NCI-H1930 (cell line): Measurements from ENCODE around the gene MAD1L1.
"Not testable (repeated sequence)": the region's sequence is repeated elsewhere in the genome, so short reads cannot be mapped to it uniquely, and the experiment has no call there.

ENCODE experiments used
- DNase-seq, 2 experiments: peaks; one replicate each; lab custom pipeline; 2025; lab: John Stamatoyannopoulos, UW

Gene MAD1L1

DNA sequence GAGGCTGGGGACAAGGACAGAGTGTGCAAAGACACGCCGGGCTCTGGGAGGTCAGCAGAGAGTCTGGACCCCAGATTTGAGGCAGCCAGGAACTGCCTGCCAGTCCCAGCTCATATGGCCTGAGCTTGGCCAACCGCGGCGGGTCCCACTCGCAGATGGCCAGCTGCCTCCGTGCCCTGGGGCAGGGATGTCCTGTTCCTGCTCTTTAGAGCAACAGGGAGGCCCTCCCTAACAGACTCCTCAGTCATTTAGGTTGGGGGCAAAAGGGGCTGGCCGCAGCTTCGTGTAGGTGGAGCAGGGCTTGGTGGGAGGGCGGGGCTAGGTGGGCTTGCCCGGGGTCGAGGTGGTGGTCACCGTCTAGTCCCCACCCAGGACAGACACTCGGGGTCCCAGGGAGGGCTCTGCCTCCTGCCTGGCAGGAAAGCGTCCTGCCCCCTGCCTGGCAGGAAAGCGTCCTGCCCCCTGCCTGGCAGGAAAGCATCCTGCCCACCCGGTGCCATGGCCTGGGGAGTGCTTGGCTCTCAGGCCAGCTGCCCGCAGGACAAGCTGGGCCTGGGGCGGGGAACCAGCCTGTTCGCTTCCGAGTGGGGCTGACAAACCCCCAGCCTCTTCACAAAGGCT lies 393.7 kb downstream of the MAD1L1 start:
- DNase-seq, result not testable (repeated sequence)

DNA sequence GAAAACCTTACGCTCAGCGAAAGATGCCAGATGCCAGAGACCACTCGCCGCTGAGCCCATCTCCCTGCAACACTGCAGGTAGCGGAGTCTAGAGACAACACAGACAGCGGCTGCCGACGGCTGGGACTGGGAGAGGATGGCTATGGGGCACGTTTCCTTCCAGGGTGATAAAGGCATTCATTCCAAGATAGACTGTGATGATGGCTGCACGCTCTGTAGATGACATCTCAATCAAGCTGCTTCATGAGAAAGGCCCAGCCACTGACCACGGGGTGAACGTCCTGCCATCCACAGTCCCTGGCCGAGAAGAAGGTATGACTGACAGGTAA lies 394.2 kb downstream of the MAD1L1 start:
- DNase-seq, result not testable (repeated sequence)

DNA sequence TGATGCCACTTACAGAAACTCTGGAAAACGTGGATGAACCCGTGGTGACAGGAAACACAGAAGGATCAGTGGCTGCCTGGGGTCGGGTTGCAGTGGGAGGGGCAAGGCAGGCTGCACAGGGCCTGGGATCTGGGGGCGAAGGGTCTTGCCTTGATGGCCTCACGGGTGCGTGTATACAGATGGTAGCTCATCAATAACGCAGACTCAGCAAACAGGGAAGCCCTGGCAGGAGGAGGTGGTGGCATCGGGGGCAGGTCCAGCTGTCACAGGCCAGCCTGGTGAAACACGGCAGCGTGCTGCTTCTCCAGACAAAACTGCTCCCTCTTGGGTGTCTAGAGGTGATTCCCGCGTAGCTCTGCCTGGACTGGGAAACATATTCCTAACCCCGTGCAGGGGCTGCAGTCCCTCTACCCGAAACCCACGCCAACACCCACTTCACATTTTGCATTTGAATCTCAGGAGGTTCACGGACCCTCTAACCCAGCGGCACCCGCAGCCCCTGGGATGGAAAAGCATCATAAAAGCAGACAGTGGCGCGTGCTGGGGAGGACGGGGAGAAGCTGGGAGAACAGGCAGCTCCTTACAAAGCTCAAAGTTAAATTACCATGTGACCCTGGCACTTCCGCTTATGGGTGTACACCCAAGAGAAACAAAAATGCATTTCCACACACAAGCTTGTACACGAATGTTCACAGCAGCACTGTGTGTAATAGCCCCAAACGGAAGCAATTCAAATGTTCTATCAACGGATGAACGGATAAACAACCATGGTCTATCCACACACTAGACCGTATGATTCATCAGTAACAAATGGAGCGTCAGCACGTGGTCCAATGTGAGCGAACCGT lies 394.8 kb downstream of the MAD1L1 start:
- DNase-seq, result not testable (repeated sequence)

DNA sequence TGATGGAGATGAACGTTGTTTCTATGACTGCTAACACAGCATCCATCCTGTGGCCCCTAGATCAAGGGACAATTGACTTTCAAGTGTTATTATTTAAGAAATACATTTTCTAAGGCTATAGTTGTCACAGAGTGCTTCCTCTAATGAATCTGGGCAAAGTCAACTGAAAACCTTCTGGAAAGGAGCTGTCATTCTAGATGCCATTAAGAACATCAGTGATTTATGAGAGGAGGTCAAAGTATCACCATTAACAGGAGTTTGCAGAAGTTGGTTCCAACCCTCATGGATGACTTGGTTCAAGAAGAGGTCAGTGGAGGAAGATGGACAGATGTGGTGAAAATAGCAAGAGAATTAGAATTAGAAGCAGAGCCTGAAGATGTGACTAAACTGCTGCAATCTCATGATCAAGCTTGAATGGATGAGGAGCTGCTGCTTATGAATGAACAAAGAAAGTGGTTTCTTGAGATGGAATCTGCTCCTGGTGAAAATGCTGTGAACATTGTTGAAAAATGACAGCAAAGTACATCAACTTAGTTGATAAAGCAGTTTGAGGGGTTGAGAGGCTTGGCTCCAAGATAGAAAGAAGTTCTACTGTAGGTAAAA lies 400.7 kb downstream of the MAD1L1 start:
- DNase-seq, result not testable (repeated sequence)

DNA sequence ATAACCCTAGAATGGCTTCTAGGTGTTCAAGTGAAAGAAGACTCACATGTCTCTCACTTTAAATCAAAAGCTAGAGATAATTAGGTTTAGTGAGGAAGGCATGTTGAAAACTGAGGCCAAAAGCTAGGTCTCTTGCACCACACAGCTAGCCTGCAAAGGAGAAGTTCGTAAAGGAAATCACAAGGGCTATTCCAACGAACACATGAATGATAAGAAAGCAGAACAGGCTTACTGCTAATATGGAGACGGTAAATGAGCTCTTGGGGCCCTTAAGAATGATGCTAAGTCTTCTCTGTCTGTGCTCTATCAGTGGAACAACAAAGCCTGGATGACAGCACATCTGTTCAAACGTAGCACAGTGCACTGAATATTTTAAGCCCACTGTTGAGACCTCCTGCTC lies 401.3 kb downstream of the MAD1L1 start:
- not testable (repeated sequence) for DNase-seq

DNA sequence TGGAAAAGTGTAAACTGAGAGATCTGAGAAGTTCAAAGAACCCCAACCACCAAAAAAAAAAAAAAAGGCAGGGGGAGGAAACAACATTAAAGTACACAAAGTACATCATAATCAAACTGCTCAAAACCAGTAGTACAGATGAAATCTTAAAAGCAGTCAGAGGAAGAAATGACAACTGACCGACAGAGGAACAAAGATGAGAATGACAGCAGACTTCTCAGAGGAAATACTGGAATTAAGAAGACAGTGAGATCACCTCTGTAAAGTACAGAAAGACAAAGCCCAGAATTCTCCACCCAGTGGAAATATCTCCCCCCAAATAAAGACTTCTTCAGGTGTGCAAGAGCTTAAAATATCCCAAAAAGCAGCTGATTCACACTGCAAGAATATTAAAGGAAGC lies 403.1 kb downstream of the MAD1L1 start:
- not testable (repeated sequence) for DNase-seq

DNA sequence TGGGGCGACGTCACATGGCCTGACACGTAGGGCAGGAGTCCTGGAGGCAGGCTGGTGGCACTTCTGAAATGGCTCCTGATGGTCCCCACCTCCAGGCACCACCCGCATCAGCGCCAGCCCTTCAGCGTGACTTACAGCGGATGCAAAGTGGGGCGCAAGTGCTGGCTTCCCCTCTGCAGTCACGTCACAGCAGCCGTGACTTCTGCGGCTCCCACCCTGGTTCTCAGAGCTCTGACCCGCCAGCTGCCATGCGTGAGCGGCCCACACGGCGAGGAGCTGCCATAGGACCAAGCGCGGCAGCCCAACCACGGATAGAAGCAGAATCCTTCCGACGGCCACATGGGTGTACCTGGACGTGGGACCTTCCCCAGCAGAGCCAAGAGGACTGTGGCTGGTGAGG lies 403.6 kb downstream of the MAD1L1 start:
- DNase-seq, result no peak

DNA sequence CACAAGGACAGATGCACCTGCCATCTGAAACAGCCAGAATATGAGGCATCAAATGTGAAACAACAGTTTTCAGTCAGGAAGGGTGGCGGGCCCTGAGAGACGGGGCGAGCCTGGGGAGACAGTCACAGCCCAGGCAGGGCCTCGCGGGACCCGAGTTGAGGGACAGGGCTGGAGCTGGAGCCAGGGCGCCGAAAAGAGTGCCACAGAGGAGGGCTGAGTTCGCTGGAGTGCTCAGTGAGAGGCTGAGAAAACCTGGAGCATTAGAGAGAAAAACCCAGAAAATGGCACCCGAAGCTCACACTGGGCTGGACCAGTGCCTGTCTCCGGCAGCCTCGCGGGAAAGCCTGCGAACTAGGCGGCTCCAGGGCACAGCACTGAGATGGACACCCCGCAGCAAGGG lies 404.6 kb downstream of the MAD1L1 start:
- DNase-seq, result not testable (repeated sequence)

DNA sequence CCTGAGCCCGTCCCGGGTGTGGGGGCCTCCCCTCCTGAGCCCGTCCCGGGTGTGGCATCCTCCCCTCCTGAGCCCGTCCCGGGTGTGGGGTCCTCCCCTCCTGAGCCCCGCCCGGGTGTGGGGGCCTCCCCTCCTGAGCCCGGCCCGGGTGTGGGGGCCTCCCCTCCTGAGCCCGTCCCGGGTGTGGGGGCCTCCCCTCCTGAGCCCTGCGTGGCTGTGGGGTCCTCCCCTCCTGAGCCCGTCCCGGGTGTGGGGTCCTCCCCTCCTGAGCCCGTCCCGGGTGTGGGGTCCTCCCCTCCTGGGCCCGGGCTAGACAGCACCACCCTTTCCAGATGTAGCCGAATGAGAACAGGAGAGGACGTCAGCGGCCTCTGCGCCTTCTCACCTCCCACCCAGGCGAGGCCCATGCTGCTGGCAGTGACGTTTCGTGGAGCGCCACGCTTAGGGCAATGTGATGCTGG lies 405.2 kb downstream of the MAD1L1 start:
- DNase-seq, result not testable (repeated sequence)

DNA sequence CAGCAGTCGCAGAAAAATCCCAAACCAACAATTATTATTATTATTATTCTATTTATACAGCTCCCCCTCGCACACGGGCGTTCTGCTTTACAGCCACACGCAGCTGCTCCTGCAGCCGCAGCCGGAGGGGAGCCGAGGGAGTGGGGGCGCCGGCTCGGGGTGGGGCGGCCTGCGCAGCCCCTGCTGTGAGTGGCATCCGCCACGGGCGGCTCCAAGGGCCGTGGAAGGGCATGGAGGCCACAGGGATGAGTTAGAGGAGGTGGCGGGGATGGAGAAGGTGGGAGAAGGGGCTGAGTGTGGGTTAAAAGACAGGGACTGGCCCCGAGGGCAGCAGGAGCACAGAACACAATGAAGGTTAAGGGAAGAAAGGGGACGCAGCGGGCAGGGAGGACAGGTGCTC lies 405.8 kb downstream of the MAD1L1 start:
- not testable (repeated sequence) for DNase-seq

DNA sequence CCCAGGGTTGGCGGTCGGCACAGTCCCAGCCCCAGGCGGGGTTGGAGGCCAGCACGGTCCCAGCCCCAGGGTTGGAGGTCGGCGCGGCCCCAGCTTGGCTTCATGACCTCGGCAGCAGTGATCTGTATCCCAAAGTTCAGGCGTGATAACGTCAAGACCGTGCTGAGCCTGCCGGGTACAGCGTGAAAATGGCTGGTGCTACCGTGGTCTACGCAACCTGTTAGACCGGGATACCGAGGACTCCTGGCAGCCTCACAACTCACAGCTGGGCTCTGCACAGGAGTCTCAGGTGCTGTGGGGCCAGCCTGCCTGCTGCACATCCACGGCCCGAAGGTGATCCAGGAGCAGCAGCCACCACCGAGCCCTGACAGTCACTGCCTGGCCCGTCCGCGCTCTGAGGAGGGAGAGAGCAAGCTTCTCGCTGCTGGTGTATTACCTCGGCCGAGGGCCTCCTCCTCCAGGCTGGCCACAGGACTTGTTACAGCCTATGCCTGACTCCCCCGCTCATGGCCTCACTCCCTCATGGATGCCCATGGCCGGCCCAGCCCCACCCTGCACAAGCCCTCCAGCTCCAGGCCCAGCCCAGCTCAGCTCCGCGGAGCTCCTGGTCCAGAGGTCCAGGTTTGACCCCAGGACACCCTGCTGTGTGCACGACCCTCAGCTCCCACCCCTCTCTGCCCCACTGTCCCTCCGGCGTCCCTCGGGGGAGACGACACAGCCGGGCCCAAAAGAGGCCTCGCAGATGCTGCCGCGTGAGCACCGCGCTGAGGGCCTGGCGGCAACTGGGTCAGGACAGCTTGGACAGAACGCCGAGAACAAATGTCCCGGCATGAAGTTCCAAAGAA lies 406.6 kb downstream of the MAD1L1 start:
- no peak for DNase-seq

DNA sequence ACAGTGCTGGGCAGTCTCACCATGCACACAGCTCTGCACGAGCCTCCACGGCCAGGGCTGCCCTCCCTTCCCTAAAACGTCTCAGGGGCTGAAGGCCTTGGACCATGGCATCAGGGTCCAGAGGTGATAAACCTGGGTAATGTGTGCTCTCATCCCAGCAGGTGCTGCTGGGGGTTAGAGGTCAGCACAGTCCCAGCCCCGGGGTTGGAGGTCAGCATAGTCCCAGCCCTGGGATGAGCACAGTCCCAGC lies 407.2 kb downstream of the MAD1L1 start:
- not testable (repeated sequence) for DNase-seq

DNA sequence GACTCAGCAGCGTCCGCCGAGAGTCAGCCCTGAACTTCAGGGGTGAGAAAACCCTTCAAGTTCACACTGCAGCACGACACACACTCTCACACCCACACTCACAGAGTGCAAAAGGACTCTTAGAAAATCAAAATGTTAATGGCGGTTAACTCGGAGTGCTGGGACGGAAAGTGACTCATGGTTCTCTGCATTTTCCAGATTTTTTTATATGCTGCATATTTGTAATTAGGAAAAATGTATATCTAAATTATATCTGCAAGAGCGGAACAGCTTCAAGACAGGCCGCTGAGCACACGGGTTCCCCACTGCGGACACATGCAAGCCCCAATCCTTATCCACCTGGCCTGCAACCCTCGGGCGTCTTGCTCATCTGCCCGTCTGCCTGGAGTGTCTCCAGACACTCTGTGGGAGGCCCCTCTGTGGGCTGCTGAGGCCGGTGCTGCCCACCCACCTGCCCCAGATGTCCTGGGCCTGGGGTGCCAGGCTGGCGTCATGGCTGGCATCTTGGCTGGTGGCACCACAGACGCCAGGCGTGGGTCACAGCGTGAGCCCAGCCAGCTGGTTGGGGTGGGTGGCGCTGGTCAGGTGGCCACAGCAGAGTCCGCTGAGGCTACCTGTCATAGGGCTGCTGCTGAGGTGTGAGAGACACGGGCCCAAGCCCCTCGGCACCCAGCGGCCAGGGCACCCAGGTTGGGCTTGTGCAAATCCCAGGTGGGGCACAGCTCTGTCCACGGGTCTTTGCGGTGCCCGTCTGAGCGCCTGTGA lies 407.7 kb downstream of the MAD1L1 start:
- not testable (repeated sequence) for DNase-seq

DNA sequence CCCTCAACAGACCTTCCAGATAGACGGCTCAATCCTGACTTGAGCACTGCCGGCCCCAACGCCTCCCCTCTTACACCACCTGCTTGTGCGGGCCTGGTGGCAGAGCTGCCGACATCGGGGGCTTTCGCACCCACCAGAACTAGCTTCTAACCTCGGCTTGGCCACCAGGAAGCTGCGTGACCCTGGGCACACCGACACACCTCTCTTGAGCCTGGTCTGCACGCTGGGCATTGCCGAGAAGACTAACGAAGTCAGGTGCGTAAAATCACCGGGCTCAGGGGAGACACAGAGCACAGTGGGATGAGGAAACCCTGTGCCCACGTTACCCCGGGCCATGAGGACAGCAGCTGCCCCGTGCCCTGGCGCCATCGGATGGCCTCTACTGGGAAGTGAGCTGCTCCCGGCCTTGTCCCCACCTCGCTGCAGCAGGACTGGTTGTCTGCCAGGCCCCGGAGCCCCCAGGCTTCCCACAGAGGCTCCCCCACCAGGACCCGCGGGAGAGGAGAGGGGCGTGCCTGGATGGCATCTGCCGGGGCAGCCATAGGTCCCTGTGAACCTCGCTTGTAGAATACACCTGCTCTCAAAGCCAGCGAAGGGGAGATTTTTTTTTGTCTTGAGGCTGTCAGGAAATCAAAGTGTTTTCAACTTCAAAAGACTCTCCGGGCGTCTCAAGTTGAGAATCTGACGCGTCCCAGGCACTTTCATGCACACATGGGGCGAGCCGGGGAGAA lies 408.4 kb downstream of the MAD1L1 start:
- not testable (repeated sequence) for DNase-seq

DNA sequence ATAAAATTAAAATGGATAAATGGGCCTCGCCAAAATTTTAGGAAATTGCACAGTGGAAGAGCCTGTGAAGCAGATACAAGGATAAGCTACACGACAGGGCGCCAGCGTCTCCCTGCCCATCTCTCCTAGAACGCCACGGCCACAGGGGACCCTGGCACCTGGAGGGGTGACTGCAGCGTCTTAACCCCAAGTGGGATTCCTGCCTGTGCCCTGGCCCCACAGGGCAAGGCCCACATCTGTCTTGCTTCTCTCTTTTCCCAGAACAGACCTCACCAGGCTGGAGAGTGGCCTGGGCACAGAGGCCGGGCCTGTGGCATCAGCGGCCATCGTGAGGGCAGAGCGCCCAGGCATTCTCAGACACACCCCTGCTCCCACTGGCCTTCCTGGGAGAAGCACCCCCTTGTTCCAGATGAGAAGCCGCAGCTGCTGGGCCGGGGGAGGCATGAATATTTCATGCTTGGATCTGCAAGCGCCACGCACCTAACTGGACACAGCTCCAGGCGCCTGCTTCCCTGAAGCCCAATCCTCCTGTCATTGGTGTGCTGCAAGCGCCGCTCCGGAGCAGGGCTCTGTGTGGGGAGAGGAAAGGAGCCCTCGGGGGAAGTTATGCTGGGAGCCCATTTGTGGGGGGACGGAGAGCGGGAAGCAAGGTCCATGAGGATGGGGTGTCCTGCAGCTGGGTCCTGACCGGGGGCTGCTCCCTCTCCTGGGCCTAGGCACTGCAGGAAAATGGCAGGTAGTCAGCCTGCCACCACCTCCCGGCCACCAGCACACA lies 409.2 kb downstream of the MAD1L1 start:
- DNase-seq, result no peak

DNA sequence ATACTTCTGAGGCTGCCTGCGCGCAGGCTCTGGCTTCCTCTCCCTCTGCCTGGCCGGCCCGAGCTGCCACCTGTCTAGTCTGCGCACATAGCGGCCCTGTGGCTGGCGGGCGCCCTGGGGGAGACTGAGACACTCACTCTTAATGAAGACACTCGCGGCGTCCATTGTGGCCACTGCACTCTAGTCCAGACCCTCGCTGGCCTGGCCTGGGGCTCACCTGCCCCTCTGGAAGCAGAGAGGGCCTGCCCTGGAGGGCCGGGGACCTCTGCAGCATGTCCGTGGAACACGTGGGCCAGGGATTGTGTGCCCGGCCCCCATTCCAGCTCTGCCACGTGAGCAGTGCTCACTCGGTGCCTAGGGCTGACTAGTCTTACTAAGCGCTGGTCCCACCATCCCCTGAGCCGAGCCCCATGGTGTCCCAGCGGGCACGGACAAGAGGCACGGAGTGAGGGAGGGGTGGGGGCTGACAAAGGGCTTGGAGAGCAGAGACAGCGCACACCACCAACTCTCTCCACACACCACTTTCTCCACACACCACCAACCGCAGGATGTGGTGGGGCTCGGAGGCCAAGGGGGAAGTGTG lies 413.4 kb downstream of the MAD1L1 start:
- DNase-seq, result no peak

DNA sequence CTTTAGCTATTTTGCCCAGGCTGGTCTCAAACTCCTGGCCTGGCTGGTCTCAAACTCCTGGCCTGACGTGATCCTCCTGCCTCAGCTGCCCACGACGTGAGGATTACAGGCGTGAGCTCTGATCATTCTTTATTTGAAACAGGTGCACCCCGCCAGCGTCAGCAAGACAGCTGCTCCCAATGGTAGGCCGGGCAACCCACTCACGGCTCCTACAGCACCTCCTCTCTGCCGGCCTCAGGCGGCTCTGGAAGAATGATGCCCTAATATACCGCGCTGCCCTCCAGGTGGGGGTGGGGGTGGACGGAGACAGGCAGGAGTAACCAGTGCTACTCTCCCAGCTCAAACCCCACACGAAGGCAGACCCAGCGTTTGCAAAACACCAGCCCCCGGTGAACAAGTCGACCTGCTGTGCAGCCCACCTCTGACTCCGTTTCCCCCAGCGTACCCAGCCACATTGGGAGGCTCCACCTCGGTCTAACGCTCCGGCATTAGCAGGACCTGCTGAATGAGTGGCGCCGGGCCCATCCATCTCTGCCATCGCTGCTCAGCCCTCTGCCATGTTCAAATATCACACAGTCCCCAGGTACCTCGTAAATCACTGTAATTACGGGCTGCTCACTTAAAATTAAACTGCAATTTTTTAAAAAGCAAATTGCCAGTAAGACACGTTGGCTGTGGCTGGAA lies 414.0 kb downstream of the MAD1L1 start:
- DNase-seq, result no peak

DNA sequence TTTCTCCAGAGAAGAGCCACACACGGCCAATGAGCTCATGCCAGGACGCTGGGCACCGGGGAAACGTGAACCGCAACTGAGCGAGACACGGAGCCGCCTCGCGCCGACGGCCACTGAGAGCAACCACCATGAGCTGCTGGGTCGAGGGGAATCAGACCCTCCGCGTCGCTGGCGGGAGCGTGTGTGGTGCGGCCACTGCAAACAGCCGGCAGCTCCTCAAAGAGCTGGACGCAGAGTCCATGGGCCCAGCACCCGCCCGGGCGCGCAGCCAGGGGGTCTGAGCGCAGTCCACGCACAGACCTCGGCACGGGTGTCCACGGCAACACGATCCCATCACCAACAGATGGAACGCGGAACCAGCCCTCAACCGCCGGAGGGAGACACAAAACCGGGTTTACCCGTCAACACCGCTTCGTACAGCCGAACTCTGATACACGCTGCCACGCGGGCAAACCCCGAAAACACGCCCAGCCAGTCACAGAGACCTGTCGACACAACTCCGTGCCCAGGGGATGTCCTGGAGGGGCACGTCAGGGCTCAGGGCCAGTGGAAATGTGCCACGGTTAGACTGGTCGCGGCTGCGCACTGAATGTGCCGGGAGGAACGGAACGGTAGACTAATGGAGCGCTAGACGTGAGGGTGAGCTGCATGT lies 415.6 kb downstream of the MAD1L1 start:
- no peak for DNase-seq

DNA sequence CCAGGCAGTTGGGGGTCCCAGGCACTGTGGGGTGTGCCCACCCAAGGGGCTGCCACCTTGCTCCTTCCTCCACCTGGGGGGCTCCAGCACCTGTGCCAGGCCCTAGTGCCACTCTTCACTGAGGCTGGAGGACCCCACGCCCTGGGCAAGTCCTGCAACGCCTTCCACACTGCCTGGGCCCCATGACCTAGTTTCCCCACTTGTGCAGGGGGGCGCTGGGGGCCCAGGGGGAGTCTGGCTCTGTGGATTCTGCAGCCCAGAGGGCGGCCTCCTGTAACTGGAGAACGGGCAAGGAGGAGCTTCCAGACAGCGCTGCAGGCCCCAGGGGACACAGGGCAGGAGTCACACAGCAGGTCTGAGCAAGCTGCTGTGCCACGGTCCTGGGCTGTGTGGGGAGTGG lies 416.3 kb downstream of the MAD1L1 start:
- DNase-seq, result not testable (repeated sequence)
